BJ (cell line): ENCODE data around the gene C7orf25. TPM values are rescaled to one million over a fixed set of nuclear protein-coding genes. Genes with fewer than 3 reads are reported as not detected.

Experiments
- CTCF ChIA-PET: fragments of 350-600 bp; formaldehyde crosslinking; extraction: SDS; loops from one replicate; lab custom pipeline; 2021; ENCODE audit warnings: antibody characterized with exemption, inconsistent platforms; lab: Yijun Ruan, JAX
- POLR2A ChIA-PET: fragments of 300-600 bp; sonication (Branson Sonifier 250); formaldehyde crosslinking; extraction: SDS; loops from one replicate; lab custom pipeline; 2021; ENCODE audit warnings: antibody characterized with exemption; lab: Charles Lee
- DNase-seq: peaks from one replicate; pipeline ENCODE4 v3.0.0-alpha.2; 2011; ENCODE audit warnings: low read depth
- H3K27me3 ChIP-seq: 2 replicates; pipeline ENCODE4 v1.6.0; 2011; ENCODE audit warnings: low read length; ENCODE audit not compliant: control insufficient read depth, insufficient read depth
- H3K36me3 ChIP-seq: 2 replicates; pipeline ENCODE4 v1.5.1; 2011; ENCODE audit warnings: low read length; ENCODE audit not compliant: control insufficient read depth, insufficient read depth
- H3K4me3 ChIP-seq: 2 replicates; pipeline ENCODE4 v1.5.1; 2011; ENCODE audit warnings: low read depth, mild to moderate bottlenecking, control low read depth, low read length
- CTCF ChIP-seq: IDR thresholded peaks from 2 replicates; pipeline ENCODE4 v1.5.1; 2011; ENCODE audit warnings: low read depth, mild to moderate bottlenecking, control low read depth, inconsistent platforms, low read length, moderate library complexity; ENCODE audit not compliant: insufficient read depth
- polyA plus RNA-seq: library from polyadenylated mRNA; depleted of rRNA; stranded (reverse); fragments of >200 nt; gene quantifications from 2 replicates; pipeline ENCODE4 v1.2.3, GENCODE V29; 2011

C7orf25 gene
- polyA plus RNA-seq, 1 experiment: 4.8 TPM

GRCh38 chr7:42883950-42884349 is 27.9 kb downstream of the C7orf25 start:
- TF ChIP-seq CTCF: no peak
- DNase-seq: no peak
- Histone ChIP-seq H3K27me3 (0 out of 2 replicates have a peak, but pooled peaks cover 3% of the 10 kb centered on the region), H3K36me3 (no peaks in the 10 kb centered on the region), H3K4me3 (no peak overlapping the region)
- ChIA-PET POLR2A (no interaction called here), CTCF (interaction anchor here (1.4 to 5.5 kb wide), 2 partner anchors 11 to 942 kb away, joined by 3 to 32 read pairs; no protein-coding TSS in a partner anchor)

GRCh38 chr7:42880392-42880791 is 31.5 kb downstream of the C7orf25 start:
- no peak for DNase-seq
- no peaks in the 10 kb centered on the region for H3K36me3 ChIP-seq
- no peaks in the 10 kb centered on the region for H3K27me3 ChIP-seq
- H3K4me3 ChIP-seq: no peak overlapping the region
- TF ChIP-seq CTCF: no peak
- CTCF ChIA-PET: interaction anchor here (4.9 to 5.5 kb wide), 2 partner anchors 938 to 939 kb away, joined by 32 to 93 read pairs; no protein-coding TSS in a partner anchor
- POLR2A ChIA-PET: no interaction called here

GRCh38 chr7:42878303-42878702 is 33.6 kb downstream of the C7orf25 start:
- ChIA-PET CTCF (interaction anchor here (0.6 to 4.9 kb wide), 8 partner anchors 9 to 956 kb away, joined by 3 to 93 read pairs (median 4); no protein-coding TSS in a partner anchor), POLR2A (no interaction called here)
- DNase-seq: no peak
- no peak overlapping the region for H3K4me3 ChIP-seq
- no peaks in the 10 kb centered on the region for H3K27me3 ChIP-seq
- H3K36me3 ChIP-seq: no peaks in the 10 kb centered on the region
- no peak for TF ChIP-seq CTCF

GRCh38 chr7:42877862-42878261 is 34.0 kb downstream of the C7orf25 start:
- no peaks in the 10 kb centered on the region for H3K27me3 ChIP-seq
- DNase-seq: no peak
- TF ChIP-seq CTCF: no peak
- no peaks in the 10 kb centered on the region for H3K36me3 ChIP-seq
- ChIA-PET CTCF (interaction anchor here (0.7 to 4.9 kb wide), 9 partner anchors 9 to 956 kb away, joined by 3 to 93 read pairs (median 4); no protein-coding TSS in a partner anchor), POLR2A (no interaction called here)
- no peak overlapping the region for H3K4me3 ChIP-seq

GRCh38 chr7:42876182-42877068 is 35.4 kb downstream of the C7orf25 start:
- DNase-seq: no peak
- POLR2A ChIA-PET: no interaction called here
- no peak overlapping the region for H3K4me3 ChIP-seq
- H3K27me3 ChIP-seq: no peaks in the 10 kb centered on the region
- CTCF ChIA-PET: interaction anchor here (0.6 to 4.9 kb wide), 25 partner anchors 9 to 944 kb away, joined by 3 to 93 read pairs (median 4); no protein-coding TSS in a partner anchor
- peak; percentile 82 for TF ChIP-seq CTCF
- H3K36me3 ChIP-seq: no peaks in the 10 kb centered on the region
